HL-60 (cell line): ENCODE measurements around the gene FOXN1.

Experiments
- DNase-seq, 2 experiments: peaks; one replicate each; pipeline ENCODE4 v3.0.0-alpha.2; 2010 to 2020; ENCODE audit warnings: low read depth in 1 of 2, low spot score in 1 of 2
- H3K27ac ChIP-seq: fragments of 250-450 bp; sonication (Bioruptor Pico); replicated peaks from 2 replicates; pipeline ENCODE4 v1.5.1; 2020; ENCODE audit warnings: mild to moderate bottlenecking, moderate library complexity
- H3K27me3 ChIP-seq: fragments of 250-450 bp; sonication (Bioruptor Pico); 2 replicates; pipeline ENCODE4 v1.5.1; 2021; ENCODE audit warnings: mild to moderate bottlenecking, moderate library complexity; ENCODE audit not compliant: insufficient read depth, poor library complexity, severe bottlenecking
- H3K4me3 ChIP-seq: replicated peaks from 2 replicates; pipeline ENCODE4 v1.5.1; 2011; ENCODE audit warnings: mild to moderate bottlenecking, control low read depth, low read length; ENCODE audit not compliant: insufficient read depth
- CTCF ChIP-seq: IDR thresholded peaks from one replicate; pipeline ENCODE4 v1.5.1; 2011; ENCODE audit warnings: low read length, control low read depth, inconsistent platforms; ENCODE audit not compliant: insufficient read depth
- GABPA ChIP-seq: IDR thresholded peaks from 2 replicates; pipeline ENCODE4 v1.6.1; 2012; ENCODE audit warnings: low read depth
- POLR2AphosphoS5 ChIP-seq: IDR thresholded peaks from 2 replicates; pipeline ENCODE4 v1.6.1; 2012; ENCODE audit warnings: low read depth
- REST ChIP-seq: IDR thresholded peaks from 2 replicates; pipeline ENCODE4 v1.6.1; 2012; ENCODE audit warnings: low read depth; ENCODE audit not compliant: insufficient replicate concordance
- SPI1 ChIP-seq: IDR thresholded peaks from 2 replicates; pipeline ENCODE4 v1.6.1; 2012; ENCODE audit warnings: low read depth, mild to moderate bottlenecking, borderline replicate concordance

FOXN1 gene

DNA sequence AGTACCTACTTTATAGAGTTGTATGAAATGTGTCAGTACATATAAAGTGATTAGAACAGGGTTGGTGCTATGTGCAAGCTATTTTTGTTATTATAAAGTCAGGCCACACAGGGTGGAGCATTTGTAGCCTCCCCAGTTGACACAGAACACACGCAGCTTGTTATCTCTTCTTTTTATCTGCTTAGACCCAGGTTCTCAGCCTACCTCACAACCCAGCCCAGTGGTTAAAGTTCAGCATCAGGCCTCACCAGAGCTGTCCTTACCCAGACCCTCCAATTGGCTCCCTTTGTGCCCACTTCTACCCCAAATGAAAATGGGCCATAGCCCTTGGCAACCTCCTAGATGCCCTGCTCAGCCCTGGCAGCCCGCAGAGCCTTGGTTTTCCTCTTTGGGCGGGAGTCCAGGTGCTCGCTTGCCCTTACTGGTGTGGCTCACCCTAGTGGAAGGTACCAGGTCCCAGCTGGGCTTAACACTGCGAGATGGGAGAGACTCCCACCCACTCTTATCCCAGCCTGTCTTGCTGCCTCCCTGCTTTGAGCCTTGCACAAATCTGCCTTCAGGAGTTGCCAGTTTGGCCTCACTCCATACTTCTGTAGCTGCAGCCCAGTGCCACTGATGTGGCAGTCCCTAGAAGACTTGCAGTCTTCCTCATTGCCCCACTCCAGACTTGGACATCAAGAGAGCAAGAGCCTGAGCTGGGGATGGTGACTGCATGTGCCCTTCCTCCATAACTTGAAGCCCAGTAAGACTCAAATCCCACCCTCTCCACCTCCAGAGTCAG, 66.3 kb downstream of the FOXN1 start:
- H3K27me3 ChIP-seq = no peaks in the 10 kb centered on the region
- no peak overlapping the region; the same call in 1 of the 2 replicates for H3K4me3 ChIP-seq
- H3K27ac ChIP-seq = no peak overlapping the region
- no peak for DNase-seq
- TF ChIP-seq REST (no peak), SPI1 (no peak), GABPA (no peak), POLR2AphosphoS5 (no peak), CTCF (no peak)

DNA sequence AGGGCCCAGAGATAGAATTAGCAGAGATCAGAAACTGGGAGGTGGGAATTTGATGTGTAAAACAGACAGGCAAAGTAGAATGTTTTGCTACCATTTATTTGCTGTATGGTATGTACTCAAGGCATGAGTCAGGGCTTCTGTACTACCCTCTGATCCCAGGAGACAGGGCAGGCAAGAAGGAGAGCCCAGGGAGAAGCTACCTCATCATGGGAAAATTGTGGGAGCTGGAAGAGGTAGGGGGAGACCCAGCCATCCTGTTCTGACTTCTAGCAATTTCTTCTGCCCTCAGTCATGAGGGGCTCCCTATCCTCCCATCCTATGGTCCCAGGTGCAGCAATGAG, 66.9 kb downstream of the FOXN1 start:
- no peak for DNase-seq
- Histone ChIP-seq H3K4me3 (no peak overlapping the region), H3K27me3 (no peaks in the 10 kb centered on the region), H3K27ac (no peak overlapping the region)
- TF ChIP-seq REST = no peak
- no peak for TF ChIP-seq GABPA
- no peak for TF ChIP-seq CTCF
- TF ChIP-seq SPI1 = no peak
- no peak for TF ChIP-seq POLR2AphosphoS5

DNA sequence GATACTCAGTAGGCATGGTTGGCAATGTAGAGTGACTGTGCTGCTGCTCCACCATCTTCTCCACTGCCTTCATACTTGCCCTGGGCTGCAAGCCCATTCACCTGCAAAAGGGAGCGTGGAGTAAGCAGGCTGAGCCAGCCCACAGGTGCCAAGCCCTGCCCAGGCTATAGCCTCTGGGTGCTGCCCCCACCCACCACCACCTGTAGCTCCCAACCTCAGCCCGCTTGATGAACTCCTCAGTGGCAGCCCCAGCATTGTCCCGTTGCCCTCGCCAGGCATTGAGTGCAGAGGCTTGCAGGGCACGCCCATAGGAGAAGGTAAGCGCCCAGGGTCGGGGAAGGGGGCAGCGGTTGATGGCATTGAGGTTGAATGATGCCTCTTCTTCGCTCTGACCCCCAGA, 67.4 kb downstream of the FOXN1 start:
- Histone ChIP-seq H3K4me3 (no peak overlapping the region), H3K27ac (no peak overlapping the region), H3K27me3 (no peaks in the 10 kb centered on the region)
- DNase-seq = no peak
- TF ChIP-seq GABPA = no peak
- no peak for TF ChIP-seq REST
- TF ChIP-seq POLR2AphosphoS5 = no peak
- TF ChIP-seq SPI1 = no peak
- no peak for TF ChIP-seq CTCF
